Stimulated activated CD8-positive, alpha-beta memory T cell treated with anti-CD3 and anti-CD28 coated beads, Interleukin-7, amount 100 ng/mL, for 48 hours (primary cell): ENCODE measurements around the gene LILRB3.
A peak's percentile ranks its signal among the peaks of the same experiment; 100 is the strongest.
"Not testable (repeated sequence)": the region's sequence is repeated elsewhere in the genome, so short reads cannot be mapped to it uniquely, and the experiment has no call there.

Experiments
- DNase-seq, 2 donors: peaks; one replicate each; pipeline ENCODE4 v3.0.0-alpha.2; 2020; ENCODE audit warnings: low read depth in 1 of 2; ENCODE audit errors: extremely low read depth in 1 of 2

LILRB3 gene

GRCh38 chr19:54191011-54191810 is 31.6 kb downstream of the LILRB3 start, which contains the start of gene TSEN34:
TSEN34 (plus strand) TSS chr19:54191308; CDS start chr19:54191365, 57 bp downstream.
- DNase-seq, result peak; percentile 74 to 78

GRCh38 chr19:54190503-54191010 is 32.2 kb downstream of the LILRB3 start:
- DNase-seq, result peak; percentile 100

- DNase-seq, result peak; percentile 99 to 100
These were observed 32.9 kb downstream of the LILRB3 start for GRCh38 chr19:54189735-54190502.

- DNase-seq, result peak in 1 of 2 donors; percentile 40
These were observed 33.6 kb downstream of the LILRB3 start, which contains the start of gene MBOAT7 for GRCh38 chr19:54189145-54189734. MBOAT7 (minus strand) TSS chr19:54189580; CDS start chr19:54188508, 1,072 bp downstream.

- peak in 1 of 2 donors; percentile 63 for DNase-seq
These were observed 34.5 kb downstream of the LILRB3 start for GRCh38 chr19:54188215-54188871.

GRCh38 chr19:54186934-54187381 is 35.8 kb downstream of the LILRB3 start:
- no peak for DNase-seq

GRCh38 chr19:54186351-54186750 is 36.5 kb downstream of the LILRB3 start:
- DNase-seq, result no peak

GRCh38 chr19:54183431-54183830 is 39.4 kb downstream of the LILRB3 start:
- DNase-seq, result no peak

- not testable (repeated sequence) for DNase-seq
These were observed 40.9 kb downstream of the LILRB3 start for GRCh38 chr19:54181894-54182293.

GRCh38 chr19:54180691-54181091 is 42.1 kb downstream of the LILRB3 start:
- no peak for DNase-seq

GRCh38 chr19:54179921-54180461 is 42.8 kb downstream of the LILRB3 start:
- DNase-seq, result no peak

- no peak for DNase-seq
These were observed 43.5 kb downstream of the LILRB3 start for GRCh38 chr19:54179262-54179852.

- no peak for DNase-seq
These were observed 44.1 kb downstream of the LILRB3 start for GRCh38 chr19:54178581-54179261.

GRCh38 chr19:54173951-54174834 is 48.6 kb downstream of the LILRB3 start:
- DNase-seq, result no peak

- no peak for DNase-seq
These were observed 49.5 kb downstream of the LILRB3 start for GRCh38 chr19:54173359-54173699.

GRCh38 chr19:54172471-54173358 is 50.1 kb downstream of the LILRB3 start, which contains the start of gene TMC4:
TMC4 (minus strand) TSS chr19:54173160; CDS start chr19:54173117, 43 bp downstream.
- no peak for DNase-seq

- DNase-seq, result not testable (repeated sequence)
These were observed 50.9 kb downstream of the LILRB3 start for GRCh38 chr19:54171736-54172431.
